ENCODE measurements around the gene MFAP3L. TPM values are rescaled to one million over a fixed set of nuclear protein-coding genes. Genes with fewer than 3 reads are reported as not detected.

The MFAP3L gene
- total and polyA plus RNA-seq, 7 donors = 0.60 to 14.7 (median 4.9) TPM

DNA sequence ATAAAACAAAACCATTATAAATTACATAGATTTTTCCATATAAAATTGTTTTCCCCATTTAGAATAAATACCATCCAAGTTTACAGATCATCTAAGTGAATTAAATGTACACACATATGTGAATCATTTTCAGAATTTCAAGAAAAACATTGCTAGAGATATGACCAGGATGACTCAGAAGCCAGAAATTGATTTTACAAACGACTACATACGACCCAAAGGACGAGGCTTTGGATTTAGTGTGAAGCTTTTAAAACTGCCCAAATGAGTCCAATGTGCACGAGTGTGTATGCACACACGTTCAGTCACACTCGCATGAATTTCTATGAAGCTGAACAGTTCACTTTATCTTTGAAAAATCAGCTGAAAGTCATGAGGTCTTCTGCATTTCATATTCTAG is 37.9 kb downstream of the MFAP3L start:
- DNase-seq = no peak
- TF ChIP-seq, protein P1, sequence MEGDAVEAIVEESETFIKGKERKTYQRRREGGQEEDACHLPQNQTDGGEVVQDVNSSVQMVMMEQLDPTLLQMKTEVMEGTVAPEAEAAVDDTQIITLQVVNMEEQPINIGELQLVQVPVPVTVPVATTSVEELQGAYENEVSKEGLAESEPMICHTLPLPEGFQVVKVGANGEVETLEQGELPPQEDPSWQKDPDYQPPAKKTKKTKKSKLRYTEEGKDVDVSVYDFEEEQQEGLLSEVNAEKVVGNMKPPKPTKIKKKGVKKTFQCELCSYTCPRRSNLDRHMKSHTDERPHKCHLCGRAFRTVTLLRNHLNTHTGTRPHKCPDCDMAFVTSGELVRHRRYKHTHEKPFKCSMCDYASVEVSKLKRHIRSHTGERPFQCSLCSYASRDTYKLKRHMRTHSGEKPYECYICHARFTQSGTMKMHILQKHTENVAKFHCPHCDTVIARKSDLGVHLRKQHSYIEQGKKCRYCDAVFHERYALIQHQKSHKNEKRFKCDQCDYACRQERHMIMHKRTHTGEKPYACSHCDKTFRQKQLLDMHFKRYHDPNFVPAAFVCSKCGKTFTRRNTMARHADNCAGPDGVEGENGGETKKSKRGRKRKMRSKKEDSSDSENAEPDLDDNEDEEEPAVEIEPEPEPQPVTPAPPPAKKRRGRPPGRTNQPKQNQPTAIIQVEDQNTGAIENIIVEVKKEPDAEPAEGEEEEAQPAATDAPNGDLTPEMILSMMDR (IDR thresholded peaks at IDR 0.05) = no peak
- TF ChIP-seq POLR2A (IDR thresholded peaks at IDR 0.05) = no peak
- no peak for TF ChIP-seq POLR2AphosphoS5 (IDR thresholded peaks at IDR 0.05)
- no peak for TF ChIP-seq EP300 (IDR thresholded peaks at IDR 0.05)
- H3K4me3 ChIP-seq = no peak overlapping the region
- no peaks in the 10 kb centered on the region for H3K36me3 ChIP-seq
- no peaks in the 10 kb centered on the region for H3K4me1 ChIP-seq
- H3K27me3 ChIP-seq = no peaks in the 10 kb centered on the region
- H3K9me3 ChIP-seq = no peaks in the 10 kb centered on the region
- no peak overlapping the region for H3K27ac ChIP-seq
- intact Hi-C loops (cut with DNase I) = no loop called here
- WGBS, 2 donors = 74 to 83% methylated on average over 6 of the region's 6 CpGs

DNA sequence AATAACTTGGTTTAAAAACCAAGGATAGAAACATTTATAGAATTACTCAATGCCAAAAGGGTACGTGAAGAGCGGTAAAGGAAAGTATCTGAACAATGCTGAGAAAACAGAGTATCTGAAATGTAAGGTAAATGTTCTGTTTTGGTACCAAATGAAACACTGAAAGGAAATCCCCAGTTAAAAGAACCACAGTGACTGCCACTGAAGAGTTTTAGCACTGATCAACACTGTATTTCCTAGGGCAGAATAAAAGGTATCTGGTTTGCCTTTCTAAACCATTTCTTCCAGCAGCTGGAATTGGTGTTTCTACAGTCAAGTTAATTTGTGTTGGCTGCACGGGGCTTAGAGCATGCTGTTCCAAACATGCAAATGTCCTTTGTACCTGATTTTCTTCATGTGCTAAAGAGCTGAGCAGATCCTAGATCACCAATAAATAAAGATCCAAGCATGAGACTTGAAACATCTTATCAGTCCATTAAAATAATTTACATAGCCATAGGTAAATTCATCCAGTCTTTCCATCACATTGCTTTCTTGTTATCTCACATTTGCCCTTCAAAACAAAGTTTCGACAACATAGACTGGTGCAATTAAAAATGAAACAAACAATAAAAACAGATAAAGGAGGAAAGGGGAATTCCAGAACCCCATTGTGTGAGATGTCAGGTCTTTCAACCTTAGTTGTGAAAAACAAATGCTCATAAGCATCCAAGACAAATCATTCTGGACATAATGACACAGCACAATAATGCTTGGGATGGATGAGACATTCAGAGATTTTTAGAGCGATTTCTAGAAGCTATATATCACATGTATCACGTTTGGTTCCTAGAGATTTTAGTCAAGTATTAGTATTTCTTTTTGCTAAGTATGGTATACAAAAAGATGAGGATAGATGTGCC is 38.6 kb downstream of the MFAP3L start:
- no peaks in the 10 kb centered on the region for H3K36me3 ChIP-seq
- no peaks in the 10 kb centered on the region for H3K9me3 ChIP-seq
- no peak overlapping the region for H3K27ac ChIP-seq
- no peaks in the 10 kb centered on the region for H3K4me1 ChIP-seq
- H3K27me3 ChIP-seq = no peaks in the 10 kb centered on the region
- no peak for DNase-seq
- intact Hi-C loops (cut with DNase I) = no loop called here
- TF ChIP-seq POLR2A (IDR thresholded peaks at IDR 0.05) = no peak
- TF ChIP-seq EP300 (IDR thresholded peaks at IDR 0.05) = no peak
- TF ChIP-seq, protein P1 (IDR thresholded peaks at IDR 0.05) = no peak
- no peak for TF ChIP-seq POLR2AphosphoS5 (IDR thresholded peaks at IDR 0.05)
- WGBS, 2 donors = 63 to 75% methylated on average over 6 of the region's 6 CpGs
- H3K4me3 ChIP-seq = no peak overlapping the region

DNA sequence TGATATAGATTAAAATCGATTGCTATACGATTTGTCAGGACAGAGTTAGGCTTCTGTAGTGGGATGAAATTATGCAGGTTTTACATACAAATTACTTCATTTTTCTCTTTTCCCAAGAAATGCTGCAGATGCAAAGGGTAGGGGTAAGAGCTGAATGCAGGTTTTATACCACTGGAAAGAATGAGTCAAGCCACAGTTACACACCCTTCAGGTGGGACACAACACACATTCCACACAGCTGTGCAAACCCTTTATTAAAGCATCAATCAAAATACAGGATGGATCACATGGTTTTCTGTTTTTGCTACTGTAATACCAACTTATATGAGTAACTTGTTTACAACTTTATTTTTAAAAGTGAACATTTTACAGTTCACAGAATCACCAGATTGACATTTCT is 39.8 kb downstream of the MFAP3L start:
- WGBS, 2 donors = 91% methylated on average over 2 of the region's 2 CpGs
- TF ChIP-seq, protein P1 (IDR thresholded peaks at IDR 0.05) = no peak
- TF ChIP-seq POLR2AphosphoS5 (IDR thresholded peaks at IDR 0.05) = no peak
- TF ChIP-seq EP300 (IDR thresholded peaks at IDR 0.05) = no peak
- TF ChIP-seq POLR2A (IDR thresholded peaks at IDR 0.05) = no peak
- intact Hi-C loops (cut with DNase I) = no loop called here
- no peaks in the 10 kb centered on the region for H3K9me3 ChIP-seq
- no peaks in the 10 kb centered on the region for H3K4me1 ChIP-seq
- no peaks in the 10 kb centered on the region for H3K27me3 ChIP-seq
- no peak overlapping the region for H3K27ac ChIP-seq
- H3K36me3 ChIP-seq = no peaks in the 10 kb centered on the region
- DNase-seq = no peak
- no peak overlapping the region for H3K4me3 ChIP-seq

DNA sequence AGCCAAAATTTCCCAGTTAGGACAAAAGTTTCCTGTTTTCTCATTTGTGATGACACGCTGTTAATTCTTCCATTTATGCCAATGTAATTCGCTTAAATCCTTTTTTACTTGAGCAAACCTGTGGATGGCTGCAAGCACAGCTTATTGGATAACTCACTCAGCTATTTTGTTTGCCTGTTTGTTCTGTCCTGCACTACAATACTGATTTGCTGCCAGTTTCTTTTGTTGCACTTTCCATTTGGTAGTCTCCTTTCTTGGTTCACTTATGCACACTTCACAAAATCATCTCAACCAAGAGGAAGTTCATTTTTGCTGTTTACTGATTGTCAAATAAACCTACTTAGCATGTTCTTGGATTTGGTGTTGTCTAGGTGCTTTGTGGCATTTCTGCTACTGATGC is 40.3 kb downstream of the MFAP3L start:
- H3K9me3 ChIP-seq = no peaks in the 10 kb centered on the region
- intact Hi-C loops (cut with DNase I) = no loop called here
- H3K4me3 ChIP-seq = no peak overlapping the region
- no peaks in the 10 kb centered on the region for H3K27me3 ChIP-seq
- no peaks in the 10 kb centered on the region for H3K4me1 ChIP-seq
- H3K36me3 ChIP-seq = no peaks in the 10 kb centered on the region
- H3K27ac ChIP-seq = no peak overlapping the region
- WGBS, 2 donors = 92% methylated on average over 2 of the region's 2 CpGs
- TF ChIP-seq POLR2AphosphoS5 (IDR thresholded peaks at IDR 0.05) (no peak), POLR2A (IDR thresholded peaks at IDR 0.05) (no peak), EP300 (IDR thresholded peaks at IDR 0.05) (no peak)
- TF ChIP-seq, protein P1 (IDR thresholded peaks at IDR 0.05) = no peak
- DNase-seq = no peak
